ENCODE data around the gene TBX10. TPM values are rescaled to one million over a fixed set of nuclear protein-coding genes. Genes with fewer than 3 reads are reported as not detected.

Gene TBX10
- total RNA-seq, 1 experiment from 2014 or later: not detected

- Histone ChIP-seq H3K9ac (ENCODE audit: low read length) (no peak overlapping the region), H3K4me1 (ENCODE audit: control insufficient read depth in 1 of 2, insufficient read depth in 2 of 2, low read length in 2 of 2) (no peaks in the 10 kb centered on the region), H4K20me1 (ENCODE audit: insufficient read depth) (no peaks in the 10 kb centered on the region), H3K9me3 (ENCODE audit: control insufficient read depth in 1 of 2, insufficient read depth in 1 of 2, low read depth in 1 of 2, low read length in 2 of 2) (no peaks in the 10 kb centered on the region), H2AFZ (ENCODE audit: low read depth, low read length, poor library complexity, severe bottlenecking) (no peak overlapping the region), H3K9me2 (ENCODE audit: insufficient read depth) (no peaks in the 10 kb centered on the region), H3K27ac (ENCODE audit: low read depth, low read length) (no peak overlapping the region), H3K36me3 (ENCODE audit: control insufficient read depth in 1 of 2, insufficient read depth in 2 of 2, low read length in 2 of 2) (no peaks in the 10 kb centered on the region), H3K4me3 (replicated peaks in 1 of 2; ENCODE audit: low read depth in 1 of 2, low read length in 2 of 2) (no peak overlapping the region), H3K4me2 (ENCODE audit: low read length) (no peak overlapping the region), H3K27me3 (ENCODE audit: insufficient read depth, low read length) (no peaks in the 10 kb centered on the region), H3K79me2 (ENCODE audit: insufficient read depth, low read length) (no peaks in the 10 kb centered on the region)
- no peak for TF ChIP-seq POLR2A (IDR thresholded peaks at IDR 0.05; ENCODE audit: borderline replicate concordance, extremely low read depth, insufficient read depth, insufficient read length)
- no peak for TF ChIP-seq TCF7L2 (IDR thresholded peaks at IDR 0.05; ENCODE audit: borderline replicate concordance, extremely low read depth, insufficient read depth, insufficient read length)
- TF ChIP-seq FOSL1 (IDR thresholded peaks at IDR 0.05; ENCODE audit: low read depth): no peak
- TF ChIP-seq ELF1 (IDR thresholded peaks at IDR 0.05; ENCODE audit: borderline replicate concordance, low read depth): no peak
- RAD21 ChIA-PET (ENCODE audit: low non-redundant PET in 1 of 2, low total read pairs in 2 of 2, uncharacterized antibody in 2 of 2, unreplicated experiment in 2 of 2): no interaction called here
- intact Hi-C loops (cut with micrococcal nuclease): no loop called here
- CTCF ChIA-PET: no interaction called here
- BruUV-seq (replicated peaks): no TSS peak
- POLR2A ChIA-PET: no interaction called here
- no peak for DNase-seq (ENCODE audit: low read depth, low spot score)
- no peak for ATAC-seq
These were observed 46.0 kb downstream of the TBX10 start for GRCh38 chr11:67593565-67593905.

- no peaks in the 10 kb centered on the region for H3K9me3 ChIP-seq (ENCODE audit: control insufficient read depth in 1 of 2, insufficient read depth in 1 of 2, low read depth in 1 of 2, low read length in 2 of 2)
- H3K36me3 ChIP-seq (ENCODE audit: control insufficient read depth in 1 of 2, insufficient read depth in 2 of 2, low read length in 2 of 2): no peaks in the 10 kb centered on the region; a peak in 1 of 4 replicates
- H3K27ac ChIP-seq (ENCODE audit: low read depth, low read length): no peak overlapping the region
- TF ChIP-seq TCF7L2 (IDR thresholded peaks at IDR 0.05; ENCODE audit: borderline replicate concordance, extremely low read depth, insufficient read depth, insufficient read length): no peak
- no peak for TF ChIP-seq EZH2 (IDR thresholded peaks at IDR 0.05)
- TF ChIP-seq REST (IDR thresholded peaks at IDR 0.05; ENCODE audit: low read depth): no peak
- TF ChIP-seq CTCF (IDR thresholded peaks at IDR 0.05 in 2 of 3, conservative IDR thresholded peaks at IDR 0.05 in 1 of 3; ENCODE audit: borderline replicate concordance in 1 of 3, insufficient read depth in 1 of 3, low read depth in 2 of 3, low read length in 2 of 3): no peak
- no peak for TF ChIP-seq FOSL1 (IDR thresholded peaks at IDR 0.05; ENCODE audit: low read depth)
- TF ChIP-seq RAD21 (IDR thresholded peaks at IDR 0.05; ENCODE audit: low read depth): no peak
- no peak for TF ChIP-seq ZBTB33 (IDR thresholded peaks at IDR 0.05; ENCODE audit: extremely low read depth, insufficient replicate concordance, low read length)
- TF ChIP-seq SP1 (IDR thresholded peaks at IDR 0.05; ENCODE audit: low read depth): no peak
- no peaks in the 10 kb centered on the region for H3K27me3 ChIP-seq (ENCODE audit: insufficient read depth, low read length)
- H3K4me1 ChIP-seq (ENCODE audit: control insufficient read depth in 1 of 2, insufficient read depth in 2 of 2, low read length in 2 of 2): no peaks in the 10 kb centered on the region
- POLR2A ChIA-PET: interaction anchor here (1.6 kb wide), 1 partner anchor 10 kb away, joined by 5 read pairs; the partner anchor contains the start of gene GSTP1
- no peak overlapping the region for H3K4me3 ChIP-seq (replicated peaks in 1 of 2; ENCODE audit: low read depth in 1 of 2, low read length in 2 of 2)
- DNase-seq (ENCODE audit: low read depth, low spot score) (no peak), ATAC-seq (no peak)
- no peak overlapping the region for H3K9ac ChIP-seq (ENCODE audit: low read length)
- RAD21 ChIA-PET (ENCODE audit: low non-redundant PET in 1 of 2, low total read pairs in 2 of 2, uncharacterized antibody in 2 of 2, unreplicated experiment in 2 of 2): no interaction called here
- intact Hi-C loops (cut with micrococcal nuclease): no loop called here
- CTCF ChIA-PET: interaction anchor here (1.3 kb wide), 1 partner anchor 9 kb away, joined by 6 read pairs; the partner anchor contains the start of gene GSTP1
- H3K79me2 ChIP-seq (ENCODE audit: insufficient read depth, low read length): no peaks in the 10 kb centered on the region
- H4K20me1 ChIP-seq (ENCODE audit: insufficient read depth): no peaks in the 10 kb centered on the region
- H2AFZ ChIP-seq (ENCODE audit: low read depth, low read length, poor library complexity, severe bottlenecking): no peak overlapping the region
- BruUV-seq (replicated peaks): no TSS peak
- H3K4me2 ChIP-seq (ENCODE audit: low read length): no peak overlapping the region
- H3K9me2 ChIP-seq (ENCODE audit: insufficient read depth): no peaks in the 10 kb centered on the region
These were observed 46.5 kb downstream of the TBX10 start for GRCh38 chr11:67592880-67593564.

Data from HCT116 (cell line).